D341Med (cell line): ENCODE measurements around the gene ONECUT1.
A peak's percentile ranks its signal among the peaks of the same experiment; 100 is the strongest.
"Not testable (repeated sequence)": the region's sequence is repeated elsewhere in the genome, so short reads cannot be mapped to it uniquely, and the experiment has no call there.

Experiments used
- DNase-seq: peaks from one replicate; pipeline ENCODE4 v3.0.0; 2012; ENCODE audit warnings: low spot score

The ONECUT1 gene

DNA sequence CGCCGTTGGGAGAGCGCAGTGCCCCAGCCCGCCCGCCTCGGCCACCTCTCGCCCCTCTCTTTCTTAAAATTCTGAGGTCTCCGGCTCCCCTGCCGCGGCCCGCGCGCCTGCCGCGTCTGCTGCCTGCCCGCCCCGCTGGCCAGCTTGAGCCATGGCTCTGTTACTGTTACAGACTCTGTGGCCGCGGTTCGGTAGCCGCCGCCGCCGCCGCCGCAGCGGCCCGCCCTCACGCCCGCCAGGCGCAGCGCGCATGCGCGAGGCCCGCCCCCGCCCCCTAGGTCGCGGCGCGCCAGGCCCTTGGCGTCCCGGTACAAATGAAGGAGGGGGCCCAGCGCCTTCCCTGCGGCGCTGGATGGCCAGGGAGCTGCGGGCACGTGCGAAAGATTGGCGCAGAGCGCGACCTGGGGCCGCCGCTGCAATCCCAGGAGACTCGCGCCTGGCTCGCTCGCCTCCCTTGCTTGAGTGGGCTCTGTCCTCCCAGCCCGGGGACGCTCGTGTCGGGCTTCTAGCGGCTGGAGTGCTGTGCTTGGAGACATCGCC is at the start of gene ONECUT1:
TSS of gene ONECUT1 (minus strand) at position 168 of the 540 bp plus-strand sequence. CDS start 452 bp downstream, outside the sequence.
- peak; percentile 93 for DNase-seq

DNA sequence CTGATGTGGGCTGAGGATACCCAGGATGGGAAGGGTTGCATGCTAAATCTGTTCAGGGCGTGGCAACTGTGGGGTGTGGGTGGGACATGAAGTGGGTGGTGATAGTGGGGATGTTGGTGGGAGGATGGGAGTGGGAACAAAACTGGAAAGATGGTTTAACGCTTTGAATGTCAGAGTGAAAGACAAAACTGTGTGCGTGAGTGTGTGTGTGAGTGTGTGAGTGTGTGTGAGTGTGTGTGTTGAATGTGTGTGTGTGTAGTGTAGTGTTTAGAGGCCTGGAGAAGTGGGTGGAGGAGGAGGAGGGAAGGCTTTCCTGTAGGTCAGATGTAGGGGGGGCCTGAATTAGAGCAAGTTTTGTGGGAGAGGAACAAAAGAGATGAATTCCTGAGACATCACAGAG is 44.2 kb upstream of the ONECUT1 start:
- DNase-seq = no peak

DNA sequence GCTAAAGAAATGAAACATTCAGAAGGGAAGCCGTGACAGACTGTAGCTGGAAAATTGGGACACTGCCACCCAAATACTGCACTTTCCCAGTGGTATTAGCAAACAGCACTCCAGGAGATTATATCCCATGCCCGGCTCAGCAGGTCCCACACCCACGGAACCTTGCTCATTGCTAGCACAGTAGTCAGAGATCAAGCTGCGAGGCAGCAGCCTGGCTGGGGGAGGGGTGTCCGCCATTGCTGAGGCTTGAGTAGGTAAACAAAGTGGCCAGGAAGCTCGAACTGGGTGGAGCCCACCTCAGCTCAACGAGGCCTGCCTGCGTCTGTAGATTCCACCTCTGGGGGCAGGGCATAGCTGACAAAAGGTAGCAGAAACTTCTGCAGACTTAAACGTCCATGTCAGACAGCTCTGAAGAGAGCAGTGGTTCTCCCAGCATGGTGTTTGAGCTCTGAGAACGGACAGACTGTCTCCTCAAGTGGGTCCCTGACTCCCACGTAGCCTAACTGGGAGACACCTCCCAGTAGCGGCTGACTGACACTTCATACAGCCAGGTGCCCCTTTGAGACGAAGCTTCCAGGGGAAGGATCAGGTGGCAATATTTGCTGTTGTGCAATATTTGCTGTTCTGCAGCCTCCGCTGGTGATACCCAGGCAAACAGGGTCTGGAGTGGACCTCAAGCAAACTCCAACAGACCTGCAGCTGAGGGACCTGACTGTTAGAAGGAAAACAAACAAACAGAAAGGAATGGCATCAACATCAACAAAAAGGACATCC is 34.2 kb upstream of the ONECUT1 start:
- DNase-seq = not testable (repeated sequence)

DNA sequence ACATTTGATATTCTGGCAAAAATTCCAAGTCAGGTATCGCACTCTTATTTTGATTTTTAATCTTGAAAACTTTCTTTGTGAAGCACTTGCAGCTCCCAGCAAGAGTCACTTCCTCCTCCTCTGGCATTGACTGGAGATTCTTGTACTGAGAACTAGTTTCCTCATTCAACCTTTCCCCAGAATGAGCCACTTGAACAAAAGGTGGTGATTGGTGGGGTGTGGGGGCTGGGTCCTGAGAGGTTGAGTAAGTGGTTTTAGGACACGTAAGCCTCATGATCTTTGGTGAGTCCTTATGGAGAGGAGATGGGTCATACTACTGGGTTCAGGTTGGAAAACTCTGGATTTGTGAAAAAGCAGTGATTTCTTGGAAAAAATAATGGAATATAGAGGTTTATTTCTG is 32.3 kb upstream of the ONECUT1 start:
- no peak for DNase-seq

DNA sequence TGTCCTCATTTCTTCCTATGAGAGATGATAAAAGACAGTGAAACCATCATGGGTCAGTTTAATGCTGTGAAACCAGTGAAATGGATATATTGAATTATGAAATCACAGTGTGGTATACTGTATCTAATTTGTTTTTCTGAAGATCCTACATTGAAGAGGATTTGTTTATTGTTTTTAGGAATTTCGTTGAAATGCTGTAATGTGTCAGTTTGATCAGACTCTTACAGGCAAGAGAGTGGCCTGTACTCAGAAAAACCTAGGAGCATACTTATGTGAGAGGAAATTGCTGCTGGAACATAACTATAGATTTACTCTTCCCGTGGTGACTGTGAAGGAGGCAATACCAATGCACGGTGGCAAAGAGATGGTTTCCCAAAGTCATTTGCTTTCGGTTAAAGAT is 29.1 kb upstream of the ONECUT1 start:
- DNase-seq = no peak

DNA sequence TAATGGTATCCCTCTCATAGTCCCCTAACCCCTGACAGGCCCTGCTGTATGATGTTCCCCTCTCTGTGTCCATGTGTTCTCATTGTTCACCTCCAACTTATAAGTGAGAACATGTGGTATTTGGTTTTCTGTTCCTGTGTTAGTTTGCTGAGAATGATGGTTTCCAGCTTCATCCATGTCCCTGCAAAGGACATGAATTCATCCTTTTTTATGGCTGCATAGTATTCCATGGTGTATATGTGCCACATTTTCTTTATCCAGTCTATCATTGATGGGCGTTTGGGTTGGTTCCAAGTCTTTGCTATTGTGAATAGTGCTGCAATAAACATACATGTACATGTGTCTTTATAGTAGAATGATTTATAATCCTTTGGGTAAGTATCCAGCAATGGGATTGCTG is 25.8 kb upstream of the ONECUT1 start:
- not testable (repeated sequence) for DNase-seq

DNA sequence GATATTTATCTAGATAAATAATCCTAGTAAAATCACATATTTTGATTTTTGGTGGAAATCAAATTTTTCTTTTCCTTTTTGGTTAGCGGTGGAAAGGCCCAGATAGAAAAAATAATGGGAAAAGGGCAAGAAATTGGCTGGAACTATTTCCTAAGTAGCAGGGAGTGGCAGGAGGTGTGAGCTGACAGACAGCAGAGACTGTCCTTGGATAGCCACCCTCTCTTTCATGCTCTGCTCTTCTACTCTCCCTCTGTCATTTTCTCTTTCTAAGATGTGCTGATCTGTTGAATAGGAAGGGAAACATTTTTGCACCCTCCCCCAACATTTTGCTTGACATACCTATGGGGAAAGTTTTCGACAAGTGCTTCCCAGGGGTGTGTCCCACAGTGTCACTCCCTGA is 18.9 kb upstream of the ONECUT1 start:
- DNase-seq = no peak

DNA sequence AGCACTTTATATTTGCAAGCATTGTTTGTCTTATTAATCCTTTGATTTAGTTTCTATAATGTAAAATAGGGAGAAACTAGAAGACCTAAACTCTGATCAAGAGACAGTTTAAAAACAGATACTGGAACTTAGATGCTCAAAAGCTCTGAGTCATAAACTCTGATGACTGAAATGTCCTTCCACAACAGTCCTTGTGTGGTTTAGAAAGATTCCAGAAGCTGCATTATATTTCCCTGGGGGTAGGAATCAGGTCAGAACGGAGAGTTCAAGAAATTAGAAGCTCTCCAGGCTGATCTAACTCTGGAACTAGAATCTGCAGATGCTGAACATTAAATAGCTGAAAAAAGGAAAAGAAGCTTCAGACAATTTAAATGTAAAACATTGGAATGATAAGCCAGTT is 18.3 kb upstream of the ONECUT1 start:
- DNase-seq = no peak

DNA sequence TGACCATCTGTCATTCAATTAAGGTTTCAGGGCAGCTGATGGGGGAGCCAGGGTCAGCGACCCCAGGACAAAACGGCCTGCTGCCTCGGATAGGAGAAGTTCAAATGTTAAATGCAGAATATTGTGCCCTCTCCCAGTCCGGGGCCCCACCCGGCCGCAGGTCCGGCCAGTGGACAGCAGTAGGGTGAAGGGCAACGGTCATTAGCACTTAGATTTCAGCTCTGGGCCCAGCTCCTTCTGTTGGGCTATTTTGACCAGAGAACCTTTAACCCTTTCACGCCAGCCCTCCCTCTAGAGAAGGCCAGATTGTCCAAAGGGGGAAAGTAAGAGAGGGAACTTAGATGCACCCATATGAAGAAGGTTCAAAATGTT is 16.1 kb upstream of the ONECUT1 start:
- no peak for DNase-seq

DNA sequence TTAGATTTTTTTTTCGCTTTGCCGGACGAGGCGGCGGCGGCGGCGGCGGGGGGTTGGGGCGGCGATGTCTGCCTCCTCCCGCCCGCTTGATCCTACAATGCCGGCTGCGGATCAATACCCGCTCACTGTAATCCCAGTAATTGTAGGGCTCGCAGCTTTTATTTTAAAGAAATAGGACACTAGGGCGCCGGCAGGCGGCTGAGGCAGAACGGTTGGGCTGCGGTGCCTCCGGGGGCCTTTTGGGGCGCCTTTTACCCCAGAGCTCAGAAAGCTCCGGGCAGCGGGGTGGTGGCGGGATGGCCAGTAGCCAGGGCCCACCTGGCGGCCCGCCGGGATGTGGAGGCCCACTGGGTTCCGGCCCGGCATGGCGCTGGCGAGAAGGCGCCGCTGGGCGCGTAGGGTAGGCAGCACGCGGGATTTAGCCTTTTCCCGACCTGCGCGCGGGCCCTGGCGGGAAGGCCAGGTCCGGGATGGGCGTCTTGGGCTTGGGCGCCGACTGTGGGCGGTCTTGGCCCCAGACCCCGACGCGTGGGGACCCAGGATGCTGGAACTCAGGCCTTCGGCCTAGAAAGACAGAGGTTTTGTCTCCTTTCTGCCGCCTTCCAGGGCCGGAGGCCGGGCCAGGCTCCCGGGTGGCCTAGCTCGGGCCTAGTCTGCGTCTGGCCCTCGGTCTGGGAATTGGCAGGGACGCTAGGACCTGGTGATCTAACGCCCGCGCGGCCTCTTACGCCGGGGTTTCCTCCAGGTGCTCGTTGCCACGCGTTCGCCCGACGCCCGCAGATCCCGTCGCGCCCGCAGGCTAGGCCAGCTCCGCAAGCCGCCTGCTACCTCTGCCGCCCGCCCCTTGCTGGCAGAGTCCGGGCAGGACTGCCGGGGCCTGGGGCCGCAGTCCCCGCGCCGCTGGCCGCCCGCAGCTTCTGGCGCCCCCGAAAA is 15.5 kb upstream of the ONECUT1 start:
- no peak for DNase-seq

DNA sequence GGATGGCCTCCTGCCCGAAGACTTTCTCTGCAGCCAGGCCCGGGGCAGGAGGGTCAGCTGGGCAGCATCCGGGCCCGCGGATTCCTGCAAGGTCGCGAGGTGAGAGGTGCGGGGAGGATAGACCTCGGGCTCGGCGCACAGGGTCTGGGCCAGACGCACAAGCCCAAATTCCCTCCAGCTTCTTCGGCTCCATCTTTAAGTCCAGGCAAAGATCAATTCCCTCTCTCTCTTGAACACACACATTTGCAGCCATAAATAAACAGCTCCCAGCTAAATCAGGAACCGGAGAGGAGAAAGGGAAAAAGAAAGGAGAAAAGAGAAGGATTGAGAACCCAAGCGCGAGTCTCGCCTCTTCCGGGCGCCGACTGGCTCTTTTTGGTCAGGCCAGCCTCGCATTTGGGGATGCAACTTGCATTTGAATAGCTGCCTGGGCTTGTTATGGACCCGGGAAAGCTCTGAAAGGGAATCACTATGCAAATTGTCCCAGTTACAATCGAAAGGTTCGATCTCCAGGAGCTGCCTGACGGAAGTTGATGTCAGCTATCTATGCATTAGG is 14.5 kb upstream of the ONECUT1 start:
- no peak for DNase-seq

DNA sequence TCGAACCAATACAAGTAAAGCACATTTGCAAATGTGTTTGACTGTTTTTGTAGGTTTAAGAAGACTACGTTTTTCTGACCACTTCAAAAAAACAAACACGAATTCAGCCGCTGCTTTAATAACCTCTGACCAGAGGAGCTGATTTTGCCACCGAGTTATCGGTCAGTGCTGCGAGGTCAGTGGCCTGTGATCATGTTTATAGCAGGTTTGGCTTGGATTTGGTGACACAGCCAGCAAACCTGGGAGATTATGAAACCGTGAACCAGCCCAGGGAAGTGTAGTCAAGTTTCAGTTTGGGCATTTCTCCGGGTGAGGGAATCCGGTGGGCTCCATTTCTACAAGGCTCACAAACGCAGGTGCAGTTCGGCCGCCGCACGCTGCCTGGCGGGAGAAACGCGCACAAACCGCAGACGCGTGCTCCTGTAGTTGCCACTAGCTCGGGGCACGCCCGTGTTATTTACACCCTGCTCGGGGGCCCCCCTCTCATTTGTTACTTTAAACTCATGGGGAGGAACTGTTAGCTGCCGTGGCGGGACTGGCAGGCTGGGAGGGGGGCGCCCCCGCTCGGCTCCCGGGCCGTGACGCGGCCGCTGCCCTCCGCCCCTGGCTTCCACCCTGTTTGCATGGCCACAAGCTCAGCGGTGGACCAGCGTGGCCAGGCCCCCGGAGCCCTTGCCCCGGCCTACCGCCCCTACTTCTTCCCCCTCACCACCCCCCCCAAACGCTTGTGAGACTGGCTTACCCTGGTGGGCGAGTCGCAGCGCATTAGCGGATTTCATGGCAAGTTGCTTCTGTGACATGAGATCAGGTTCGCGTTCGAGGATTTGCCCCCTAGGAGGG is 13.6 kb upstream of the ONECUT1 start:
- DNase-seq = no peak

DNA sequence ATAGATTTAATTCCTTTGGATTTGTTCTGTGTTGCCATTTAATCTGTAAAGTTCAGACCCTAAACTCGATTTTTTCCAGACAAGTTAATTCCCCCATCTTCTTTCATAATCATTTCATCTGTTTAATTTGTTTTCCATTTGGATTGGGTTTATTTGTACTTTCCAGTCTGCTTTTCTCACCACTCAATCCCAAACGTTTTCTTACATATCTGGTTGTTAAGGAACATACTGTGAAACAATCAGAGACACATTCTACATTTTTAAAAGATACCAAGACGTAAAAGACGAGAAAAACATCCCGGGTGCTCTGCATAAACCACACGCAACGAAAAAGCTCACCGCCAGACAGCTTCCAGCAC is 13.0 kb upstream of the ONECUT1 start:
- DNase-seq = no peak

DNA sequence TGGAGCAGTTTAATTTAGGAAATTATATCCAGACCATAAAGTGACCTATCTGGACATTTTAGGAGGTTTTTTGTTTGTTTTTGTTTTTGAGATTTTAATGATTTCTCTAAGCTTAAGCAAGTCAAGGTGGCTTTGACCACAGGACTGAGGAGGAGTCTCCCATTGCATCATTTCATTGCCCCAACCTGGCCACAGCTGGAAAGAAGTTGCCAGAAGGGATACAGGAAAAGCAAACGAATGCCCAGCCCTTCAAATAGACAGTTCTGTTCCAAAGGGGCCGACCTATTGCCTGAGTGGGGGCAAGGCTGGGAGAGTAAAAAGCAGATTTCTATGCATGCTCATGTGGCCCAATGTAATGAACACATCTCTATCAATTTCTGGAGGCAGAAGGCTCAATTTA is 12.0 kb upstream of the ONECUT1 start:
- no peak for DNase-seq

DNA sequence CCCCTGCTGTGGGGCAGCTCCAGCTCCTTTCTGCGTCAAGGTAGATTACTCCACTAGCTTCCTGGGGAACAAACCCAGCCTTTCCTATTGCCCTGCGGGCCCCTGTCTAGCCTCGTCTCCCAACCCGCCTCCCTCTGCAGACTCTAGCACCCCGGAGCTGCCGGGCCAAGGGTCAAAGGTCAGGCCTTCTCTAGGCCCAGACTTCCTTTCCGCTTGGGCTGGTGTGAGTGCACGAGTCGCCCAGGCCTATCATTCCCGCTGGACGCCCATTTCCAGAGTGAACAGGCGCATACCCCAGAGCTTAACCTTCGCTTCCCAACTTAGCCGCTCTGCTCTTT is 11.6 kb upstream of the ONECUT1 start:
- no peak for DNase-seq

DNA sequence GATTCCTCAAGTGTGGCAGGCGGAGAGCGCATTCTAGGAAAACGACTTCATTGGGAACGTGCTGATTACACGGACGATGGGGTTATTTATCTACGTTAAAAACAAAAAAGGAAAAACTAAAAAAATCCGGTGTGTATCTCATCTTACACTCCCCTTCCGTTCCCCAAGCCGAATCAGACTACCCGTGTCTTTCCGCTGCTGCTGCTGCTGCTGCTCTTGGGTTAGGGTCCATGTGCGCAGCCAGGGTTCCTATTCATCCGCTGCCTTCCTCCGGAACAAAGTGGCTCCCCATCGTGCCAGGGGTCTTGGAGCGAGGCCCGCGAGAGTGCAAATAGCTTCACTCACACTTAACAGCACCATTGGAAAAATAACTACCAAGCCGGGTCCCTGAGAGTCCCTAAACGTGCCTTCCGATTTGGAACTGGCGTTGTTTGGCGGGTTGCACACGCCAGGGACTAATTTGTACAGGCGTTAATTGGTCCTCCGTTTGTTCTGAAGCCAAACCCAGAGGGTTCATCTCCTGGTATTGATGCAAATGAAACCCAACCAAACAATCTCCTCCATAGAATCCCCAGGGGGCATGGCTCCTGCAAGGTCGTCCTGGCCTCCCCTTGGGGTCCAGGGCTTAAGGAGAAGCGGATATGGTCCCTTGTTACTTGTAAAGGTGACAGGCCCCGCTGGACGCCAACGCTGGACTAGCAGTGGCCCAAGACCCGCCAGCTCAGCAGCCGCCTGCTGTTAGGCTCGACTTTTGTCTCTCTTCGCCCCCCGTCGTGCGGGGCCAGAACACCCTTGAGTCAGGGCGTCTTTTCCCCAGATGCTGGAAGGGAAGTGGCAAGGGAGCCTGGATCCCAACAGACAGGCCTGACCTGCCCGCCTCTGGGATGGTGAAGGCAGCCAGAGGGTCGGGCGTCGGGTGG is 11.0 kb upstream of the ONECUT1 start:
- no peak for DNase-seq

DNA sequence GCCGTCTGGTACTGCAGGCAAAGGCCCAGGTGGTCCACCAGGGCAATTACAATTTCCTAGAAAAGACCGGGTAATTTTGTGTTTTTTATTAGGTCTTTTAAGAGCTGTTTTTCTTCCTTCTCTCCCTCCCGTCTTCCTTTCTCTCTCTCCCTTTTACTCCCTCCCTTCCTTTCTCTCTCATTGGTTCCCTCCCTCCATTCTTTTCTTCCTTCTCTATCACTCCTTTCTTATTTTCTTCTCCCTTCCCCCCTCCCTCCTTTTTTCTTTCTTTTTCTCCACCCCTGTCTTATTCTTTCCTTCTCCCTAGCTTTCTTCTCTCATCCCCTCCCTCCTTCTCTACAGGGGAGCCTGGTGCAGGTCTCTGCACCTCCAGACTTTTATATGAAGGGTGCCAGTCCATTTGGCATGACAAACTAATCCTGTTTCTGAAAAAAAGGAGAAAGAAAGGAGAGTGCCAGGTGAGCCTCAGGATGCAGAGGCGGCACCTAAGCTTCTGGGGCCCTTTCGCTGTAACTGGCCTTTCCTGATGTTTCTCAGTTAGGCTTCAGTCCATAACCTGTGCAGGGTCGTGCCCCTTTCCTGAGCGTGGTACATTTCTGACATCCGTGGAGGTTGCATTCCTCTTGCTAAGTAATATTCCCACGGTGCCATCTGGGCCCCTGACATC is 9.1 kb upstream of the ONECUT1 start:
- no peak for DNase-seq

DNA sequence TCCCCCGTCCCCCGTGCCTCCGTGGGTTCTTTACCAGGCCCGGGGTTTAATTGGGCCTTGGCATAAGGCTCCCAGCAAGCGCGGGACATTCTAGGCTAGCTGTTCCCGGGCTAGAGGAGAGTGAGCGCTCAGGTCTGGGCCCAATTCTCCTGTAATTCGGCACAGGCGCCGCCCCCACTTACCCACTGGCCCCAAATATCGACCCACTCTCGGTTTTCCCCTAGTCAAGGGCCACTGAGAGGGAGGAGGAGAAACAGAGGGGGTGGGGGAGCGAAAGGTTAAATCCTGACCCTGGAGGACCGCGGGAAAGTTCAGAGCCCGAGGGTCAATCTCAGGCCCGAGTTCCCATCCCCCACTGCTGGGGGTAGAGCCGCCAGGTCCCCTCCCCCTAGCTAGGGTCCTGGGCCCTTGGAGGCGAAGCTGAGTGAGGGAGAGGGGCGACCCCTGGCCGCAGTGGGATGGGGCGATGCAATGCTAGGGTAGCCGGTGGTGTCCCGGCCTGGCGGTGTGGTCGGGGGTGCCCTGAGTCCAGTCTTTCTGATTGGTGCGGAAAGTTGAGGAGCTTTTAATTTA is 8.5 kb upstream of the ONECUT1 start:
- no peak for DNase-seq

DNA sequence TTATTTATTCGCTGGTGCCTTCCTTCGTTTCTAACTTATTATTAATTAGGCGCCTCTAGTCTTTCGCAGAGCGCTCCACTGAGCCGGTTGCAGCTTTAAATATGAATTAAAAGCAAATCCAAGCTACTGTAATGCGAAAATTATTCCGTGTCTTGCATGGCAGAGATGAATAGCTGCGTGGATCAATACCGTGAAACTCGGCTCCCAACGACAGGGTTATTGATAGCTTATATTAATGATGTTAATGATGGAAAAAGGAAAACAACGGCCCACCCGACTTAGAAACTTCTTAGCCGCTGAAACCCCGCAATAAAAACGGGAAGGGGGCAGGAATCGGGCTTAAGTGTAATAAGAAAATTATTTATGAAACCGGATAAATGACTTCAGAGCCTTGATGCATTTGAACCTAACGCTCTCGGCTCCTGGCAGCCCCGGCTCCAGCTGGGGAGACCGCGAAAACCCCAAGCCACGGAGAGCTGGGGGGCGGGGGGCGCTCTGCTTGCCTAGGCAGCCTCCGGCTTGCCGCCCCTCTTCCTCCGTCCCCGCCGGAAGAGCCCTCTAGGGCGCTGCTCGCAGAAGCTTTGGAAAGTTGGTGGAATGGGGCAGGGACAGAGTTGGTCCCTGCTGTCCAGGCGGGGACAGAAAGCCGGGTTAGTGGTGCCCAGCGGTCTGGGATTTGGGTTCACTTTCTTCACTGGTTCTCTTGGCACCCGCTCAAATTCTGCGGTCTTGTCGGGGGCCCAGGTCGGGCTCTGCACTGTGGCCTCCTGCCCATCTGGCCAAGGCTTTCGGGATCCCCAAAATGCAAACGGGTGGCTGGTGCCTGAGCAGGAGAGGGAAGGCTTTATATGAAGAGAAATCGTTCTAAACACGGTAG is 7.7 kb upstream of the ONECUT1 start:
- no peak for DNase-seq
